Measurements from ENCODE around the gene MGAT5B.

MGAT5B gene

DNA sequence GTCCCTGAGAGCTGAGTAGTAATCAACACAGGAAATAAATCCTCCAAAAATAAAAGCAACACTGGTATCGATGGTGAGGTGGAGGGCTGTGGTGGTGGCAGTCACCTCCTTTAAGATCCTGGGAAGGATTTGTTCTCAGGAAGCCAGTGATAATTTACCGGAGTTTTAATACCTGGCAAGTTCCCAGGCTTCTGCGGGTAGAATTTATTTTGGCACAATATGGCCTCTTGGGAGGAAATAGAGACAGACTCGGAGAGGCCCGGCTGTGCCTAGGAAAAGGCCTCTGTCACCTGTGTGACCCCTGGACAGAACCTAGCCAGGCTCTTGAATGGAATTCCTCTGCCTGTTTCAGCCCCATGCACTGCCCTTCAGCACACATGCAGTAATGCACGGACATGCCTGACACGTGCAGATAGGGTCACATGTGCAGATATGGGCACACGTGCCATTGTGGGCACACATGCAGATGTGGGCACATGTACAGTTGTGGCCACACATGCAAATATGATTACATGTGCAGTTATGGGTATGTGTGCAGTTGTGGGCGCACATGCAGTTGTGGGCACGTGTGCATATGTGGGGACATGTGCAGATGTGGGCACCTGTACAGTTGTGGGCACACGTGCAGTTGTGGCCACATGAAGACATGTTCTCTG lies 33.5 kb downstream of the MGAT5B start:
- Histone ChIP-seq H3K9me2 (replicated peaks; ENCODE audit: control insufficient read depth, low read length) (no peaks in the 10 kb centered on the region), H3K4me3 (ENCODE audit: low read length) (no peak overlapping the region), H3K27ac (ENCODE audit: low read depth, low read length) (no peak overlapping the region), H3K4me2 (ENCODE audit: low read length) (no peak overlapping the region), H3K27me3 (ENCODE audit: control insufficient read depth, low read length) (no peaks in the 10 kb centered on the region), H3F3A (ENCODE audit: control insufficient read depth, insufficient read depth) (no peaks in the 10 kb centered on the region), H3K9me3 (ENCODE audit: control insufficient read depth, insufficient read depth, low read length) (no peaks in the 10 kb centered on the region), H4K20me1 (ENCODE audit: control insufficient read depth, insufficient read depth, low read depth, low read length) (no peaks in the 10 kb centered on the region), H3K4me1 (ENCODE audit: control insufficient read depth, low read length) (no peaks in the 10 kb centered on the region), H3K79me2 (ENCODE audit: control insufficient read depth, low read length) (no peaks in the 10 kb centered on the region), H3K36me3 (ENCODE audit: control insufficient read depth, low read length) (no peaks in the 10 kb centered on the region)
- TF ChIP-seq EZH2phosphoT487 (IDR thresholded peaks at IDR 0.05; ENCODE audit: borderline replicate concordance, low read length), result no peak
- TF ChIP-seq, protein P1, sequence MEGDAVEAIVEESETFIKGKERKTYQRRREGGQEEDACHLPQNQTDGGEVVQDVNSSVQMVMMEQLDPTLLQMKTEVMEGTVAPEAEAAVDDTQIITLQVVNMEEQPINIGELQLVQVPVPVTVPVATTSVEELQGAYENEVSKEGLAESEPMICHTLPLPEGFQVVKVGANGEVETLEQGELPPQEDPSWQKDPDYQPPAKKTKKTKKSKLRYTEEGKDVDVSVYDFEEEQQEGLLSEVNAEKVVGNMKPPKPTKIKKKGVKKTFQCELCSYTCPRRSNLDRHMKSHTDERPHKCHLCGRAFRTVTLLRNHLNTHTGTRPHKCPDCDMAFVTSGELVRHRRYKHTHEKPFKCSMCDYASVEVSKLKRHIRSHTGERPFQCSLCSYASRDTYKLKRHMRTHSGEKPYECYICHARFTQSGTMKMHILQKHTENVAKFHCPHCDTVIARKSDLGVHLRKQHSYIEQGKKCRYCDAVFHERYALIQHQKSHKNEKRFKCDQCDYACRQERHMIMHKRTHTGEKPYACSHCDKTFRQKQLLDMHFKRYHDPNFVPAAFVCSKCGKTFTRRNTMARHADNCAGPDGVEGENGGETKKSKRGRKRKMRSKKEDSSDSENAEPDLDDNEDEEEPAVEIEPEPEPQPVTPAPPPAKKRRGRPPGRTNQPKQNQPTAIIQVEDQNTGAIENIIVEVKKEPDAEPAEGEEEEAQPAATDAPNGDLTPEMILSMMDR (IDR thresholded peaks at IDR 0.05; ENCODE audit: low read depth, low read length, poor library complexity, severe bottlenecking), result no peak

DNA sequence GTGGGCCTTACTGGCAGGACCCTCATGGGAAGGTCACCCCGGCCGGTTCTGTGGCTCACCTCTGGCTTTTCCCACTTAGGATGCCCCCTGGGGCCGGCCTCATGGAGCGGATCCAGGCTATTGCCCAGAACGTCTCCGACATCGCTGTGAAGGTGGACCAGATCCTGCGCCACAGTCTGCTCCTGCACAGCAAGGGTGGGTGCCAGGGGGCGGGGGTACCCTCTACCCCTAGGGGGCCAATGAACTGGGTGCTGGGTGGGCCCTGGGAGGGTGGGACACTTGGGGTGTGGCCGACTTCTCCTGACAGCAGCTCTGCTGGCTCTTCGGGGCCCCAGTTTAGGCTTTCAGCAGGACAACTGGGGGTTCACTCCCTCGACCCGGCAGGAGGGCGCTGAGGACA lies 34.3 kb downstream of the MGAT5B start:
- Histone ChIP-seq H3K9me2 (replicated peaks; ENCODE audit: control insufficient read depth, low read length) (no peaks in the 10 kb centered on the region), H3F3A (ENCODE audit: control insufficient read depth, insufficient read depth) (no peaks in the 10 kb centered on the region), H3K27me3 (ENCODE audit: control insufficient read depth, low read length) (no peaks in the 10 kb centered on the region), H4K20me1 (ENCODE audit: control insufficient read depth, insufficient read depth, low read depth, low read length) (no peaks in the 10 kb centered on the region), H3K4me3 (ENCODE audit: low read length) (no peak overlapping the region), H3K4me1 (ENCODE audit: control insufficient read depth, low read length) (no peaks in the 10 kb centered on the region), H3K36me3 (ENCODE audit: control insufficient read depth, low read length) (no peaks in the 10 kb centered on the region), H3K79me2 (ENCODE audit: control insufficient read depth, low read length) (no peaks in the 10 kb centered on the region), H3K4me2 (ENCODE audit: low read length) (no peak overlapping the region), H3K27ac (ENCODE audit: low read depth, low read length) (no peak overlapping the region), H3K9me3 (ENCODE audit: control insufficient read depth, insufficient read depth, low read length) (no peaks in the 10 kb centered on the region)
- TF ChIP-seq, protein P1 (IDR thresholded peaks at IDR 0.05; ENCODE audit: low read depth, low read length, poor library complexity, severe bottlenecking), result no peak
- no peak for TF ChIP-seq EZH2phosphoT487 (IDR thresholded peaks at IDR 0.05; ENCODE audit: borderline replicate concordance, low read length)

DNA sequence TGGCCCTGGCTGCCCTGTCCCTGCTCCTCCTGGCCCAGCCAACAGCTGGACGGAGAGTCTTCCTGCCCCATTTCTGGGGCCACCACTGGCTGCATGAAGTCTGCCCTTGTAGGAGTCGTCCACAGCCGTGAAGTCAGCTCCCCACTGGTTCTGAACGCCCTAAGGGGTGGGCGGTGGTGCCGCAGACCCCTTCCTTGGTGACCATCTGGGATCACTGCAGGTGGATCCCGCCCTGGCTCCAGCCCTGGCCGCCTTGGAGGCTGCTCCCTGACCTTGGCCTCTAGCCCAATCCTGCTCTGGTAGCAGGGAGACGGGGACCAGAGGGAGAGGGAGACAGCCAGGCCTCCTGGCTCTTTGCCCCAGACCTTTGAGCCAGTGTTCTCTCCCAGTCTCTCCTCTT lies 35.4 kb downstream of the MGAT5B start:
- H3F3A ChIP-seq (ENCODE audit: control insufficient read depth, insufficient read depth), result no peaks in the 10 kb centered on the region
- H3K27me3 ChIP-seq (ENCODE audit: control insufficient read depth, low read length), result no peaks in the 10 kb centered on the region
- H3K9me3 ChIP-seq (ENCODE audit: control insufficient read depth, insufficient read depth, low read length), result no peaks in the 10 kb centered on the region
- no peaks in the 10 kb centered on the region for H3K36me3 ChIP-seq (ENCODE audit: control insufficient read depth, low read length)
- H4K20me1 ChIP-seq (ENCODE audit: control insufficient read depth, insufficient read depth, low read depth, low read length), result no peaks in the 10 kb centered on the region
- no peak overlapping the region for H3K27ac ChIP-seq (ENCODE audit: low read depth, low read length)
- H3K79me2 ChIP-seq (ENCODE audit: control insufficient read depth, low read length), result no peaks in the 10 kb centered on the region
- H3K4me3 ChIP-seq (ENCODE audit: low read length), result no peak overlapping the region
- no peak overlapping the region for H3K4me2 ChIP-seq (ENCODE audit: low read length)
- TF ChIP-seq, protein P1 (IDR thresholded peaks at IDR 0.05; ENCODE audit: low read depth, low read length, poor library complexity, severe bottlenecking), result no peak
- no peak for TF ChIP-seq EZH2phosphoT487 (IDR thresholded peaks at IDR 0.05; ENCODE audit: borderline replicate concordance, low read length)
- no peaks in the 10 kb centered on the region for H3K9me2 ChIP-seq (replicated peaks; ENCODE audit: control insufficient read depth, low read length)
- no peaks in the 10 kb centered on the region for H3K4me1 ChIP-seq (ENCODE audit: control insufficient read depth, low read length)

Data from DOHH2 (cell line).